ENCODE measurements around the gene LRMDA. TPM values are rescaled to one million over a fixed set of nuclear protein-coding genes. Genes with fewer than 3 reads are reported as not detected.

LRMDA gene
- not detected in 2 replicates for total RNA-seq (2014; rRNA removed; shearing (Covaris generic))

DNA sequence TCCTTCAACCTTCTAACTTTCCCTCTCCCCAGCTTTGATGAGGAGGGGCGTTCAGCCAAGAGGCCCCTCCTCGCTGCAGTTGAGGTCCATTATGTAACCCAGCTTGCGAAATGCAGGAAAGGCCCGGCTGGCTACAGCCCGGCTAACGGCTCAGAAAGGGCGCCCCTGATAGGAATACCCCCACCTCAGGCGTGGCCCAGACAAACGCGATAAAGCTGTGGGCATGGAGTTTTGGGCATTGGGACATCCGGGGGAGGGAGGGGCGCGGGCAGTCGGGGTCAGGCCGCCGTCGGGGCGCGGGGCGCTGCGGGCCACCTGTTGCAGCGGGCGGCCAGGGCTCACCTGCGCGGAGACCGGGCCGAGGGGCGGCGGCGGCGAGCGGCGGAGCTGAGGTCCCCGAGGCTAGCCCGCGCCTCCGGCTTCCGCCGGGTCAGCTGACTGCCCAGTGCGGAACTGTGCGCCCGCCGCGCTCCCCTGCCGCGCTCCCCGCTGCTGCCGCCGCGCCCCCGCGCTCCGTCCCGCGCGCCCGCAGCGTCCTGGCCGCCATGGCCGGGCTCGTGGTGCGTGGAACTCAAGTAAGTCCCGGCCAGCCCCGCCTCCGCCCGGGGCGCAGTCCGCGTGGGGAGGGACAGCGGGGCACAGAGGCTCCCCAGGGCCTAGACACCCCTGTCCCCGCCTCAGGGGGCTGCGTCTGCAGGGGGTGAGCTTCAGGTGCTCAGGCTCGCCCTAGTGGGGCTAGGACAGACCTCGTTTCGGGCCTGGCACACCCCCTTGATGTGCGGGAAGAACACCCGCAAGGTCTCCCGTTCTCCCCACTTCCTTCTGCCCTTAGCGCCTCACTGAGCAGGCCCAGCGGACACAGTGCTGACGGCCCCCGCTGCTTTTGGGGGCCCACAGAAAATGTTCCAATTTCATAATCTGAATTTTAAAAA lies at the start of gene LRMDA:
Gene LRMDA, plus strand, starts transcription at position 445 of the 932 bp plus-strand sequence.
- peak within 1 kb of the TSS; percentile 30 for H3K4me3 ChIP-seq (ENCODE audit: insufficient read depth, low read depth, low read length)

DNA sequence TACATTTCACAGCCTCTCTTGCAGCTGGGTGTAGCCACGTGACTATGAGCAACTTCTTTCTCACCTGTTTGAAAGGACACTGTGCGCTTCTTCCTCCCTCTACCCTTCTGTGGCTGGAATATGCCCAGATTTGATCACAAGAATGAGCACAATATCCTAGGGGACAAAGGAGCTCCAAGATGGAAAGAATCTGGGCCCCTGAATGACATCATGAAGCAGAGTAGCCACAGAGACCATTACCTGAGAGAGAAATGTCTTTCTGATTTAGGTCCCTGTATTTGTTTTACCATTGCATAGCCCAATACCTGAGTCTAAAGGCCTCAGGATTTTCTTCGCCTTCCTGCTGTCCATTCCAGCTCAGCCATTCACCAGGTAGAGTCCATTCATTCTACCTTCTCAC lies 45.3 kb upstream of the LRMDA start:
- H3K4me3 ChIP-seq (ENCODE audit: insufficient read depth, low read depth, low read length) = no peak overlapping the region
- H3K27me3 ChIP-seq (ENCODE audit: control insufficient read depth, insufficient read depth, low read length) = peaks cover 2% of the 10 kb centered on the region
- DNase-seq = no peak
- no peaks in the 10 kb centered on the region for H3K36me3 ChIP-seq (replicated peaks; ENCODE audit: control insufficient read depth, insufficient read depth, low read length)

More for the DNA sequence above, at the start of gene LRMDA:
- no peaks in the 10 kb centered on the region for H3K36me3 ChIP-seq (replicated peaks; ENCODE audit: control insufficient read depth, insufficient read depth, low read length)
- peaks cover 93% of the 10 kb centered on the region for H3K27me3 ChIP-seq (ENCODE audit: control insufficient read depth, insufficient read depth, low read length)
- DNase-seq = peak; percentile 85

DNA sequence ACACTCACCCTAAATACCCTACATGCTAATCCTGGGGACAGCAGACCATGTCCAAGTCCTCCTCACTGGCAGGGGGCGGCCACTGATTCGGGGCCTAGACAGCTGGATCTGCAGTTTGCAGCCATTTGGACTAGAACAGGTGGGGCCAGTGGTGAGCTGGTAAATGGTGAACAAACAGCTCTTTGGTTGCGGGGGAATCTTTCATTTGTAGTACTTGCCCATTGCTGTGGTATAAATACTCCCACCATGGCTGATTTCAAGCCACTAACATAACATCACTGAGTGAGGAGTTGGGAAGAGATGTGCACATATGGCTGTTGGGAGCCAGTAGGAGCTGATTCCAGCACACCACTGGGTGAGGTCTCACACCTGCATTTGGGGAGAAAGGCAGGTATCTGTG lies 43.3 kb upstream of the LRMDA start:
- Histone ChIP-seq H3K27me3 (ENCODE audit: control insufficient read depth, insufficient read depth, low read length) (peaks cover 17% of the 10 kb centered on the region), H3K36me3 (replicated peaks; ENCODE audit: control insufficient read depth, insufficient read depth, low read length) (no peaks in the 10 kb centered on the region), H3K4me3 (ENCODE audit: insufficient read depth, low read depth, low read length) (no peak overlapping the region)
- DNase-seq = no peak

DNA sequence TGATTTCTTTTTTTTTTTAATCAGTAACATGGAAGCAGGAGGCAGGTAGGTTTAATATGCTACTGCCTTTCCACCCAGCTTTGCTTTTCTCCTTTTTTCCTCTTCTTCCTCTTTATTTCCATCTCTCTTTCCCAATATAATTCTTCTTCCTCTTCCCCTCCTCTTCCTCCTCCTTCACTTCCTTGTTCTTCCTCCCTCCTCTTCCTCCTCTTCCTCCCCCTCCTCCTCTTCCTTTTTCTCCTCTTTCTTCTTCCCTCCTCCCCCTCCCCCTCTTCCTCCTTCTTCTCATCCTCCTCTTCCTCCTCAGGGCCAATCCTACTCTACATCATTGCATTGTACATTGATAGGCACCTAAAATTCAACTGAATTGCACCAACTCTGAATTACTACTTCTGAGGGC lies 41.2 kb upstream of the LRMDA start:
- H3K4me3 ChIP-seq (ENCODE audit: insufficient read depth, low read depth, low read length) = no peak overlapping the region
- no peak for DNase-seq
- H3K36me3 ChIP-seq (replicated peaks; ENCODE audit: control insufficient read depth, insufficient read depth, low read length) = no peaks in the 10 kb centered on the region
- peaks cover 36% of the 10 kb centered on the region for H3K27me3 ChIP-seq (ENCODE audit: control insufficient read depth, insufficient read depth, low read length)

DNA sequence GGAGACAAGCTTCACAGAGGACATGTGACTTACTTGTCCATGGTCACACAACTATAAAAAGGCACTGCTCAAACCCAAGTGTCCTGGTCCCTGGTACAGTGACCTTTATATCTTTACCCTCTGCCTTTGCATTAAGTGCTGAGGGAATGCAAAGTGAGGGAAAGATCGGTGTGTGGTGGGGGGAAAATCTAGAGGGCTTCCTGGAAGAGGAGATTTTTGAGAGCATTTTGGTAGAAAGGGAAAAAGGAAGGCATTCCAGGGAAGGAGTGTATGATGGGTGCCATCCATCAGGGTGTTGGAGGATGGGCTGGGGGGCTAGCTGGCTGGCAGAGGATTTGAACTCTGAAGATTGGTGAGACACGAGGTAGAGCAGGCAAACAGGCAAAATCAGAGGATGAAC lies 39.2 kb upstream of the LRMDA start:
- Histone ChIP-seq H3K4me3 (ENCODE audit: insufficient read depth, low read depth, low read length) (no peak overlapping the region), H3K36me3 (replicated peaks; ENCODE audit: control insufficient read depth, insufficient read depth, low read length) (no peaks in the 10 kb centered on the region), H3K27me3 (ENCODE audit: control insufficient read depth, insufficient read depth, low read length) (peaks cover 57% of the 10 kb centered on the region)
- DNase-seq = no peak

DNA sequence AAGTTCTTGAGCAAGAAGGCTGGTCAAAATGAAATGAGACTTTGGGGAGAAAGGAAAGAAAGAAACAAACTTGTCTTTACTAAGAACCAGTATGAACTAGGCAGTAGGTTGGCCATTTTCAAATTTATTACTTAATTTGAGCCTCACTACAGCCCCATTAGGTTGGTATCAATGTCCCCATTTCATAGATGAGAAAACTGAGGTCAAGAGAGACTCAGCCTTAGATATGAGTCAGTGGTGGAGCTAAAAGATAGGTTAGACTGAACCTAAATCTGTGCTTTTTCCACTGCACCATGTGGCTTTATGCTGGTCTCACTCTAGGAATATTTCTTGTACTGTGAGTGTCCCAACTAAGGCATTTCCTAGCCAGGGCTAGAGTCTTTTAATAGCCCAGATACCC lies 38.7 kb upstream of the LRMDA start:
- Histone ChIP-seq H3K27me3 (ENCODE audit: control insufficient read depth, insufficient read depth, low read length) (peaks cover 61% of the 10 kb centered on the region), H3K4me3 (ENCODE audit: insufficient read depth, low read depth, low read length) (no peak overlapping the region)
- DNase-seq = no peak

DNA sequence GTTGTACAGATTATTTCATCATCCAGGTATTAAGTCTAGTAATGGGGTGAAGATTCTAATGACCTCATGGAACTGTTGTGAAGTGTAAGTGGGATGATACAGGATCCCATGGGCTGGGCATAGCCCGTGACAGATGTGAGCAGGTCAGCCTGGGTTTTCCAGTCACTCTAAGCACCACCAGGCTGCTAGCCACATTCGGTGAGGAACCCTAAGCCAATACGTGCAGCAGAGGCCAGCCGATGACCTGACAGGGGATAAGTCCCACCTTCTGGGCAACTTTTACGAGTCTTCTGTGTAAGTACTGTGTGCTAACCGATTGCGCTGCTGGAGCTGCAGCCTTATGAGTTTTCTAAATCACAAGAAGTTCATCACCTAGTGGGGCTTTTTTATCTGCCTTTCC lies 37.2 kb upstream of the LRMDA start:
- Histone ChIP-seq H3K4me3 (ENCODE audit: insufficient read depth, low read depth, low read length) (no peak overlapping the region), H3K27me3 (ENCODE audit: control insufficient read depth, insufficient read depth, low read length) (peaks cover 76% of the 10 kb centered on the region), H3K36me3 (replicated peaks; ENCODE audit: control insufficient read depth, insufficient read depth, low read length) (no peaks in the 10 kb centered on the region)
- no peak for DNase-seq

More for the DNA sequence above, 38.7 kb upstream of the LRMDA start:
- no peaks in the 10 kb centered on the region for H3K36me3 ChIP-seq (replicated peaks; ENCODE audit: control insufficient read depth, insufficient read depth, low read length)

DNA sequence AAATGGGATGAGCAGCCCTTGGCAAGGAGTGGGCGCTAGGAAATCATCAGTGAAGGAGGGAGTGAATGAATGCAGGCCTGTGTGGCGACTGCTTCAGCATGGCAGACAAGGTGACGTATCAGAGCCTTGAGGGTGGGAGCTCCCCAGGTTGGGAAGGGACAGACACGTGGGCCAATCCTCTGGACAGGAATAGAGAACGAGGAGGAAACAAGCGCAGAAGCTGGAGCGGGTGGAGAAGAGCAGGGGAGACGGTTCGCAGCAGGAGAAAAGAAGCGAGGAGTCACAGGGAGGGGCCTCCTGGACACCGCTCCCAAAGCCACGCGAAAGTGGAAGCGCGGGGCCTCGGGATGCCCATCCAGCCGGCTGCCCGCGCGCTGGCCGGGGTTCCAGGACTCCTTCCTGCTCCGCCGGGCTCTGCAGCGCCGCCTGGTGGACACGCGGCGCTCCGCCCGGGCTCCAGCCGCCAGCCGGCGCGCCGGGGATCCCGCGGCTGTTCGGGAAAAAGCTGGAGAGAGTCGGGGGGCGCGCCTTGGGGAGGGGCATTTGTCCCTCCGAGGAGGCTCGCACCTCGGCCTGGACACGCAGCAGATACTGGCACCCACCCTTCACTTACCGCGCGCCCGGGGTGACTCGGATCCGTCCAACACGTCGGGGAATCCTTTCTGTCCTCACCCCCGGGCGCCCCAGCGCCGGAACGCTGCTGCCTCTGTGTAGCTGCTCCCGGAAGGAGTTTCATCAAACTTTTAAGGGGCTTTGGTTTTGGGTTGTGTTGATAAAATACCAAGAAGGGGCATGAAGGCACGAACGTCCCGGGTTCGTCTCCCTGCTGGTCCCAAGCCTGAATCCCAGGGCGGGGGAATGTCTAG lies 36.1 kb upstream of the LRMDA start:
- H3K4me3 ChIP-seq (ENCODE audit: insufficient read depth, low read depth, low read length) = peak overlapping the region; percentile 37
- DNase-seq = peak; percentile 97
- H3K36me3 ChIP-seq (replicated peaks; ENCODE audit: control insufficient read depth, insufficient read depth, low read length) = no peaks in the 10 kb centered on the region
- H3K27me3 ChIP-seq (ENCODE audit: control insufficient read depth, insufficient read depth, low read length) = peaks cover 87% of the 10 kb centered on the region

DNA sequence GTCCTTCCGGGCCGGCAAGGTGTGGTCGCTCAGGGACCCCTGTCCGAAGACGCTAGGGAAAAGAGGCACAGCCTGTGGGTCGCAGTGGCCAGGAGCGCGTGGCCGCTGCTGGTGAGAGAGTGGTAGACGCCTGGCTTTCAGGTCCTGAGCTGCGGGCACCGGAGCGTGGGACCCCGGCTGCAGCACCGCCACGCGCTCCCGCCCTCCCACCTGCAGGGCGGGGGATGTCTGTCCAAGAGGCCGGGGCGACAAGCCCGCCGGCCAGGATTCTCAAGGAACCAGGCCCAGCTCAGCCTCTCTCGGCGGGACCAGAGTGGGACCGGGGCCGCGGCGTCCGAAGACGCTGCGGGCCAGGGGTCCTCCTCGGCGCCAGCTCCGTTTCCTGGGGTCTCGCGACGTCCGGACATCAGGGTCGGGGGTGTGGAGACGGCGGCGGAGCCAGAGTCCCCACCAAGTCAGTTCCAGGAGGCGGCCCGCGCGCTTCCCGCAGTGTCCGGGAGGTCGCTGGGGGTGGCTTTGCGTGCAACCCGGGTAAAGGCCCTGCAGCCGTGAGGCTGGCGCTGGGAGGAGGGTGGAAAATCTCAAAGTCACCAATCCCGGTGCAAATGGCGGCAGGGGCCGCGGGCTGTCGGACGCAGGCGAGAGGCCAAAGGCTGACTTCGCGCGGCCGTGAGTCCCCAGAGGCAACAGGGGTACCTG lies 35.3 kb upstream of the LRMDA start:
- Histone ChIP-seq H3K4me3 (ENCODE audit: insufficient read depth, low read depth, low read length) (peak overlapping the region; percentile 37), H3K36me3 (replicated peaks; ENCODE audit: control insufficient read depth, insufficient read depth, low read length) (no peaks in the 10 kb centered on the region), H3K27me3 (ENCODE audit: control insufficient read depth, insufficient read depth, low read length) (peaks cover 93% of the 10 kb centered on the region)
- peak; percentile 81 for DNase-seq

DNA sequence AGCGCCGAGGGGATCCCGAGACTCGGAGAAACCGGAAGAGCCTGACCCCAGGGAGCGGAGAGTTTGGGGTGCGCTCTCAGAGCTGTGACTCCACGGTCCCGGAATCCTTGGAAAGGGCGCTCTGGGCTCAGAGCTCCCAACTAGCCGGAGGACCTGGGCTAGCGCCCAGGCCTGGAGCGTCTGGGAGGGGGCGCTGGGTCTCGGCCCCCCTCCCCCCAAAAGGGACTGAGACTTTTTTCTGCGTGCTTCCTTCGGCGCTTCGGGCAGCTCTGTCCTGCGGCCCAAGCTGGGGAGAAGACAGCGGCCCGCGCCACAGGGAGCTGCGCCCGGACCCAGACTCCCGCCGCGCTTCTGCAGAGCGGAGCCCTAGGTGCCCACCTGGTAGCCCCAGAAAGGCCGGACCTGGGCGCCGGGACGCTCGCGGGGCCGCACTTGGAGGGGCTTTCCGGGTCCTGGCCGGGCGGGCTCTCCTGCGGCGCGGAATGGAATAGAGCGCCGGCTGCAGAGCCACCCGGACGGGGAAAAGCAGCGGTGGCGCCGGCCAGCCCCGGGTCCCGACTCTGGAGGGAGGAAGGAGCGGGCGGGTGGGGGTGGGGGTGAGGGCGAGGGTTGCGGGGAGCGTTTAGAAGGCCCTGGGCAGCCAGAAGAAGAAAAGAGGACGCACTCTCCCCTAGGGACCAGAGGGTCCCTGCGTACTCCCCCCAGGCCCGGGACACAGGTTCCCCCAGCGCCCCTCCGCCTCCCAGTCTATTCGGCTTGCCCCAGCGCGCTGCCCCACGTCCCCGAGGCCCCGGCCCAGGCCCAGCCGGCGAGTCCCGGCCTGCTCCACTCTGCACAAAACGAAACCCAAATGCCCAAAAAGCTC lies 34.6 kb upstream of the LRMDA start:
- DNase-seq = peak; percentile 91
- Histone ChIP-seq H3K36me3 (replicated peaks; ENCODE audit: control insufficient read depth, insufficient read depth, low read length) (no peaks in the 10 kb centered on the region), H3K27me3 (ENCODE audit: control insufficient read depth, insufficient read depth, low read length) (peaks cover 93% of the 10 kb centered on the region), H3K4me3 (ENCODE audit: insufficient read depth, low read depth, low read length) (peak overlapping the region; percentile 37)

DNA sequence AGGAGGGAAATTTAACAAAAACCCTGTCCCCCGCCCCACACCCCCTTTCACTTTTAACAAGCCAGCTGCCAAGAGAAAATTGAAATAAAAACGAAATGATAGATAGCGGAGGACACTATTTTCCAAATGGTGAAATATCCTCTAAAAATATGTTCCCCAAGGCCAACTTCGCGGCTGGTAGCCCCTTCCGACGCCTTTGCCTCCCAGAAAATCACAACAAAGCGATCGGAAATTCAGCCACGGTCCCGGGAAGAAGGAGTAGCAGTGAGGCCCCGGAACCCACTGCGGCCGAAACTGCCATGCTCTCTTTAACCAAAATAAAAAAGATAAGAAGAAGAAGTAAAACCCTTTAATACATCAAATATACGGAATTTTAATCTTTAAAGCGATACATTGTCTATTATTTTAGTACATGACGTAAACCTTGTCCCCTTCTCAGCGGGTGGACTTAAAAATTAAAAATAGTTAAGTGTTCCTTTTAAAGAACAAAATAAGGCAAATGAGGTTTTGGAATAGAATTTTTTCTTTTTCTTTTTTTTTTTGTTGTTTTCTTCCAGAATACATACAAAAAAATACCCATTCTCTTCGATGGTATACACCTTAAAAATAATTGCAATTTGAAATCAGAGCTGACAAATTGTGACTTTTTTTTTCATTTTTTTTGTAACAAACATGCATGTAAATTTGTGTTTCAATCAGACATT lies 33.8 kb upstream of the LRMDA start:
- DNase-seq = peak; percentile 56
- Histone ChIP-seq H3K27me3 (ENCODE audit: control insufficient read depth, insufficient read depth, low read length) (peaks cover 88% of the 10 kb centered on the region), H3K36me3 (replicated peaks; ENCODE audit: control insufficient read depth, insufficient read depth, low read length) (no peaks in the 10 kb centered on the region), H3K4me3 (ENCODE audit: insufficient read depth, low read depth, low read length) (peak overlapping the region; percentile 16; the same call in 1 of the 2 replicates)

DNA sequence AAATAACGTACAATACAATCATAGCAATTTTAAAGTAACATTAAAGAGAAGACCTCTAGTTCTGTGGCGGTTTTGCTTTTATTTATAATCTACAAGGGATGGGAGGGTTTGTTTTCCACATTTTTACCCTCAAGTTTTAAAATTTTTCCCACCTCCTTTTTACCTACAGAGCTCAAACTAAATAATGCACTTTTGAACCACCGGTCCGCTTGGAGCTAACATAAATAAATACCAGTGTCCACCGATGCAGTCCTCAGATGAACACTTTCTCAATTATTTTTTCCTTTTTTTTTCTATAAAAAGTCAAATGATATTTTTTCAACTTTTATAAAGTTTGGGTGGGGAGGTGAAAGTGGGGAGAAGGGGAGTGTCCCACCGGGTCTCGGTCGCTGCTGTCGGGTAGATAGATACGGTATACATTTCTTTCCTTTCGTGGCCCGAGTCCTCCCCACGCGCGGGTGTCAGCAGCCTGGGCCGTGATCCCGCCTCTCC lies 33.2 kb upstream of the LRMDA start:
- H3K27me3 ChIP-seq (ENCODE audit: control insufficient read depth, insufficient read depth, low read length) = peaks cover 90% of the 10 kb centered on the region
- no peak for DNase-seq
- H3K36me3 ChIP-seq (replicated peaks; ENCODE audit: control insufficient read depth, insufficient read depth, low read length) = no peaks in the 10 kb centered on the region
- no peak overlapping the region; the same call in 1 of the 2 replicates for H3K4me3 ChIP-seq (ENCODE audit: insufficient read depth, low read depth, low read length)

All from H7 (cell line).